Stimulated activated CD8-positive, alpha-beta memory T cell treated with anti-CD3 and anti-CD28 coated beads, Interleukin-12 subunit alpha, Interleukin-12 subunit beta, amount 100 ng/mL, for 4 hours (primary cell): ENCODE measurements around the gene NSF.
"Not testable (repeated sequence)": the region's sequence is repeated elsewhere in the genome, so short reads cannot be mapped to it uniquely, and the experiment has no call there.

Experiments used
- DNase-seq: peaks from one replicate; pipeline ENCODE4 v3.0.0-alpha.2; 2020; ENCODE audit warnings: low read depth

The NSF gene

GRCh38 chr17:46774108-46774737, 183.8 kb downstream of the NSF start:
- no peak for DNase-seq

GRCh38 chr17:46776298-46777005, 186.0 kb downstream of the NSF start:
- DNase-seq: no peak

DNA sequence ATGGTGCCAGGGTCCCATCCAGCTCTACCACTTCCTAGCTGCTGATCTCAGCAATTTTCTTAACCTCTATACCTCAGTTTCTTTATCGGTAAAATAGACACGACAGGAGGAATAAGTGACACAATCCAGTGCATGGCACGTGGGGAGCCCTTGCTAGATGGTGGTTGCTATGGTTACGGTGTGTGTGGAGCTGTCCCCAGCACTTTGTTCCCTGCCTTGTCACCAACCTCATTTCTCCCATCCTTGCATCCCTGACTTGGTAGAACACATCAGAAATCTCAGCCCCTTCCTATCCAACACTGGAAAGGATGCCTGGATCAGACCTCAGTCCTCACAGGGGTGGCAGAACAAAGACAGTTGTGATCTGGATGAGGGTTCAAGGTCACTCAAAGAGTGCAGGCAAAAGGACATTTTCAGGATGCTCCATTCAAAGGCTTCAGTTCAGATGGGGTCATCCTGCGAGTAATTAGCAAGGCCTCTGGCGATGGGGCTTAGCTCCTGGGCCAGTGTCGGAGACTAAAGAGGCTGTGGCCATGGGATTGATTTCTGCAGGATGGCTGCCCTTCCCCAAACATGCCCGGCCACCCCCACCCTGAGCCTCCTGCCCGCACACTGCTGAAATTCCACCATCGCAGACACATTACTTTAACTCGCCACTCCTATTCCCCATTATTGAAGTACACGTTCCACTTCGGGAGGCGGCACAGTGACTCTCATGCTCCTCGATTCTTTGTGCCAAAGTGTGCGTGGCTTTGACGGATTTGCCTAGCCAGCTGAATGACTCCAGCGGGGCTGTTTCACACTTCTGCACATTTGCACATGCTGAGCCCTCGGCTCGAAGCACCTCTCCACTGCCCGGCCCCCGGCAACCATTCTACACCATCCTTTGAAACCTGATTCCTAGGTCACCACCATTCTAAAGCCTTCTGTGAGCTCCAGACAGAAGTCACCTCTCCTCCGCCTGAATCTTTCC, 187.8 kb downstream of the NSF start:
- no peak for DNase-seq

DNA sequence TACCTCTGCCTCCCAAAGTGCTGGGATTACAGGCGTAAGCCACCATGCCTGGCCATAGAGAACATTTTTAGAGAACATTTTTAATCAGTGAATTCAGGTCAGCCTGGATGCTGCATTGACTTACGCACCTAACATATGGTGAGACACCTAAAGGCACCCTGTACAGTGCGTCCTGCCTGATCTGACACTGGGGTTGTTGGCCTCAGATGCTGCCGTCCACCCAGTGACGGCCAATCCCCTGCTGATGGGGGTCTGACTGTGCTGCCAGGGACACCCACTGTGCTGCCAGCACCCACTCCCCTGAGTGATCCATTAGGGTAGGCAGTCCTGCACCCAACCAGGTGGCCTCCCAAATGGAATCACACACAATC, 189.5 kb downstream of the NSF start:
- no peak for DNase-seq

DNA sequence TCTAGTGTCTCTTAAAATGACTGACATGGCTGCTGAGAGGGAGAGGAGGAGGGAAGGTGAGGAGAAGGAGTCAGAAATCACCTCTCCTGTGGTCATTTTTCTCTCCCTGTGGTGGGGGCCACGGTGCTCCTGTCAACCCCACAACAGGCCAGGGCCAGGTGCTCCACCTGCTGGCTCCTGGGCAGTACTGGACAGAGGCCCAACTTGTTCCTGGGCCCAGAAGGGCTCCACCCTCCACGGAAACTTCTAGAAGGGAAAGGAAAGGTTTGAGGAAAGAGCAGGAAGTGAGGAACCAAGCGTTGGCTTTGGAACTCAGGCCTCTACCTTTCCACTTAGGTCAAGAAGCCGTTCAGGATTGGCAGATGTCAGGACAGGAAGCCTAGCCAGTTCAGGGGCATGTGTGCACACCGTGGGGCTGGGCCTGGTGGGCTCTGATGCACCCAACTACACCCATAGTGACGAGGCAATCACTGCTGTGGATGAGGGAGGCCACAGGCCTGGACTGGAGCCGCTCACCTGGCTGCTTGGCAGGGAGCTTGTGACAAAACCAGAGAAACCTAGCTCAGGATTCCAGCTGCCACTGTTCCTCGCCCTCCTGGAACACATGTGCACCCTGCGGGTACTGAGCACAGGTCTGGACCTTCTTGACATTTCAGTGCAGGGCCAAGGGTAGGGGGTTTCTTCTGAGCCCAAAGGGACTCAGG, 191.9 kb downstream of the NSF start:
- DNase-seq: no peak

DNA sequence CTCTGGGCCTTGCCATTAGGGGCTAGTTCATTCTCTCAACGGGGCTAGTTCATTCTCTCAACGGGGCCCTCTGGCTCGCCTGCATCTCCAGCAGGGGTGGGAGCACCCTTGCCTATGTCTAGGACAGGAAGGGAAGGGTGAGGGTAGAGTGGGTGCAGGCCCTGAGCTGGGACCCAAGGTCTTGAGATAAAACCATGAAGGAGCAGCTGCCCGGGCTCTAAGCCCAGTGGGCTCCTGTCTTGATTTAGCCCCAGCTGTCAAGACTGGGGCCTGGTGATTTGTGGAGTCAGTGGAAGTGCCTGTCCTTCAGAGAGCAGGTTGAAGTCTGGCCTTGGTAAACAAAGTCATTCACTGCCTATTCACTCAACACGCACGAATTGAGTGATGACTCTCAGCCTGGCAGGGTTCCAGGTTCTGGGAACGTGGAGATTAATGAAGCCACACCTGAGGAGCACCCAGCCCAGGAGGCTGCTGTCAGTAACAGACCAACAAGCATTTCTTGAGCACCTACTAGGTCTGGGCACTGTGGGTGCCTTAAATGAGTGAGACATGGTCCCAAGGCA, 192.6 kb downstream of the NSF start:
- no peak for DNase-seq

DNA sequence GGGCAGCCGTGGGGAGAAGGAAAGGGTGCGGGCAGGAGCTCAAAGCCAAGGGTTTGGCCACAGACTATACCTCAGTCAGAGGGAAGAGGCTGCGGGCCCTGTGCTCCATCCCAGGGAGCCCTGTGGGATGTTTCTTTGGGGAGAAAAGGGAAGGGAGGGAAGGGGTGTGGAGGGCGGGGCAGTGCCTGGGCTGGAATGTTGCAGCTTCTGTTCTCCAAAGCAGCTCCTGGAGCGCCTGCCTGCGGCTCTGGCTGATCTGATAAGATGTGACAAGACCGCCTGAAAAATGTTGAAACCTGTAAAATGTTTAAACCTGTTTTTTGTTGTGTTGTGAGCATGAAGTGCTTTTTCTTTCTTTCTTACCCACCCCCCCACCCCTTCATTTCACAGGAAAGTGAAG, 195.2 kb downstream of the NSF start:
- no peak for DNase-seq

GRCh38 chr17:46787478-46787877, 197.0 kb downstream of the NSF start:
- DNase-seq: no peak

DNA sequence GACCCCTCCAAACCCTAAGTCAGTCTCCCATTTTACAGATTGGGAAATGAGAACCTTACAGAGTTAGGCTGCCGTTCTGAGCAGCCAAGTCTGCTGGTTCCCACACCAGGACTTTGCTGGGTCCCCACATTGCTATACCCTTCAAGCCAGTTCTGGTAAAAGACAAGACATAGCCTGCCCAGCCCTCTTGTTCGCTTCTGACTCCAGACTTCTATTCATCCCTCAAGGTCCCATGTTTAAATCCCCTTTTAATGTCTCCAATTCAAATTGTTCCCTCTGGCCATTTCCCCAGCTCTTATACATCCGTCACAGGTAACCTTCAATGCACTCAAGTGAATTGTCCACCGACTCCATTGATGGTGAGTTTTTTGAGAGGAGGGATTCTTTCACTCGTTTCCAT, 197.8 kb downstream of the NSF start:
- no peak for DNase-seq

GRCh38 chr17:46788796-46789195, 198.3 kb downstream of the NSF start:
- no peak for DNase-seq

- no peak for DNase-seq
These were observed 199.1 kb downstream of the NSF start for GRCh38 chr17:46789610-46790009.

DNA sequence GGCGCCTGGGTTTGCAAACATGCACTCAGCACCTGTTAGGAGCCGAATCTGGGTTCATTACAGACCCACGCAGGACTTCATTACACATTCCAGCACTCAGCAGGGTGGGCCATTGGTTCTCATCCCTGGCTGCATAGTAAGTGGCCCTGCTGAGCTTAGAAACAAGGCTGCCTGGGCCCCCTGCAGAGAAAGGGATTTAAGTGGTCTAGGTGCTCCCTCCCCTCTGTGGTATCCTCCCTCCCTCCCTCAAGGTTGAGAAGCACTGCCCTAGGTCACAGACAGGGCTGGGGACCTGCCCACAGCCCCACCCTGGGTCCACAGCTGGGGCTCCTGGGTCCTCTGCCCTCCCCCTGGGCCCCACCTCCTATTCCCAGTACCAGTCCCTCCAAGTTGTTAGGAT, 199.7 kb downstream of the NSF start:
- DNase-seq: no peak

DNA sequence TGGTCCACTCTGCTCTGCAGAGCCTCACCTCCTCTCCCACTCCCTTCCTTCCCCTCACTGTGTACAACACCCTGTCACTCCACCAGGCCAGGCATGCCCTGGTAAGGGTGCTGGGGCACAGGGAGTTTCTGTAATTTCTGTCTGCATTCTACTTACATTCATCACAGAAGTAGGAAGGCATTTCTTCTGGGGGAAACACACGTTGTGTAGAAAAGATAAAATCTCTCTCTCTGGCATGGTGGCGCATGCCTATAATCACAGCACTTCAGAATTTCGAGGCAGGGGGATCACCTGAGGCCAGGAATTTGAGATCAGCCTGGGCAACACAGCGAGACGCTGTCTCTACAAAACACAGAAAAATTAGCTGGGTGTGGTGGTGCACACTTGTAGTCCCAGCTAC, 201.1 kb downstream of the NSF start:
- DNase-seq: no peak

GRCh38 chr17:46792071-46792470, 201.6 kb downstream of the NSF start:
- no peak for DNase-seq

GRCh38 chr17:46793023-46793422, 202.6 kb downstream of the NSF start:
- DNase-seq: not testable (repeated sequence)

- DNase-seq: no peak
These were observed 203.1 kb downstream of the NSF start for GRCh38 chr17:46793541-46793940.

GRCh38 chr17:46794318-46794717, 203.8 kb downstream of the NSF start:
- DNase-seq: no peak

- DNase-seq: no peak
These were observed 205.0 kb downstream of the NSF start for GRCh38 chr17:46795379-46795952.

- no peak for DNase-seq
These were observed 205.6 kb downstream of the NSF start for GRCh38 chr17:46796084-46796483.

GRCh38 chr17:46796524-46796923, 206.1 kb downstream of the NSF start:
- no peak for DNase-seq

DNA sequence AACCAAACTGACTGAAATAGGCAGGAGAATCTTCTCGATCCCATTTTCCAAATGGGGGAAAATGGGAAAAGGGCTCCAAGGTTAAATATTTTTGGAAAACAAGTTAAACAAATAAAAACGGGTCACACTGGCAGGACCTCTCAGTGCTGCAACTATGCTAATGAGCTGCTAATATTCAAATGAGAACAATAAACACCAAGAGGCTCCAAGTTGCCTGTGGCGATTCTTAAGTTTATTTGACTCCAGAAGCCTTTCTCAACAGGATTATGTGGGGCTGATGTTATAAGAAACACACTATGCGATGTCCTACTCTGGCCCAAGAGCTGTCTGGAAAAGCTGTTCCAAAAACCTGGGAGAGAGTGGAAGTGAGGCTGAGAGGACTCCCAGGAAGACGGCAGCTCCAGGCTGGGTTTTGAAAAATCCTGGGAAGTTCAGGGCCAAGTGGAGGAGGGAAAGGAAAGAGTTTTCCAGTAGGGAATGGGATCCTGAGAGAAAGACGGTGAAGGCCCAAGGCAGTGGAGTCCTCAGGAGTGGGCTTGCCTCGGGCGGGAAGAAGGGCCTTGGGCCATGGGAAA, 206.6 kb downstream of the NSF start:
- DNase-seq: no peak
